ENCODE results near the gene PDZD4.

The PDZD4 gene

DNA sequence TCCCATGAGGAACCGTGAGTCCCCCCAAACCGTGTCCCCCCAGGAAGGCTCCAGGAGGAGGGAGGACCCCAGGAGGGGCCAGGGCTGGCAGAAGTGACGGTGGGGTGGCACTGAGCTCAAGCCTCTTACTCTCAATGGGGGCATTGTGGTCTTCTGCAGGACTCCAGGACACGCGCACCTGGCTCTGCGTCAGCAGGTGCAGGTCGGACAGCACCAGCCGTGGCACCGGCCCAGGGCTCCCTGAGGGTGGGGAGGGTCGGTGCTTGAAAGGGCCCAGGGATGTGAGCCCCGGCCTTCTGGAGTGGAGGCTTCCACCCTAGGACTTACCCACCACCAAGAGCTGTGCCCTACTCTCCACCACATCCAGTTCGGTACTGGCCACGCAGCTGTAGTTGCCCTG lies 37.3 kb upstream of the PDZD4 start:
- no peak for DNase-seq

DNA sequence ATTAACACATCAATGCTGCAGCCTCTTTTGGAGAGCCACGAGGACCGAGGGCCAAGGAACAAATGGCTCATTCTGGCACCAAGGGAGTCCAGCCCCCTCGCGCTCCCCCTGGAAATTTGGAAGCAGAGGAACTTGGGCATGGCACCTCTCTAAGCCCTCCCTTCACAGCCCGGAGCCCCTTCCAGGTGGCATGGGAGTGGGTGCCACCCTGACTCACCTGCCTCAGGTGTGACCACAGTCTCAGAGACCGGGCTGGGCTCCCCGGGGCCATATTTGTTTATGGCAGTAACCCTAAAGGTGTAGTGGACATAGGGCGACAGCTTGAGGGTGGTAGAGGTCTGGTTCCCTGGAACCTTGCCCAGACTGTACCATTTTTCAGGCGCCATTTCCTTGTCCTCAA lies 36.8 kb upstream of the PDZD4 start:
- DNase-seq = no peak

DNA sequence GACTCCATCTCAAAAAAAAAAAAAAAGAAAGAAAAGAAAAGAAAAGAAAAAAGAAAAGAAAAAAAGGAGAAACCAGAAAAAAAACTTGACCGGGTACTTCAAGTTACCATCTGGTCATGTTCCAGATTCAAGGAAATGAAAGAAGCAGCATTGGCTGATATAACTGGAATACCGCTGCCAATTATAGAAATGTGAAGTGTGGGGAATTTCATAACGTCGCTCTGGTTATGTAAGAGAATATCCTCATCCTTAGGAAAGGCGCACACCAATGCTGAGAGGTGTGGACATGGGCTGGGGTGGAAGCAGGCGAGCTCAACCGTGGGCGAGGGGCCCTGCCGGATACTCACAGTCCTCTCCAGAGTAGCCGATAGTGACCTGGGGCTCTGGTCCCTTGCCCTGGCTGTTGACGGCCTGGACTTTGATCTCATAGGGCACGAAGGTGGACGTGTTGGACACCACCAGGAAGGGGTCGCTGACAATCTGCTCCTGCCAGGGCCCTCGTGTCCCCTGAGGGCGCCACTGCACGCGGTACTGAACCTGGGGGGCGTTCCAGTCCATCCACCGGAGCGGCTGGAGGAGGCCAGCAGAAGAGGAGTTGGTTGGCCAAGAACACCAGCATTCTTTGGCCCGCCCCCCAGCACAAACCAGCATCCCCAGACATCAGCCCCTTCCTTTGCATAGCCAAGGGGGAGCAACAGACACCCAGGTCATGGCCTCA lies 36.1 kb upstream of the PDZD4 start:
- no peak for DNase-seq

DNA sequence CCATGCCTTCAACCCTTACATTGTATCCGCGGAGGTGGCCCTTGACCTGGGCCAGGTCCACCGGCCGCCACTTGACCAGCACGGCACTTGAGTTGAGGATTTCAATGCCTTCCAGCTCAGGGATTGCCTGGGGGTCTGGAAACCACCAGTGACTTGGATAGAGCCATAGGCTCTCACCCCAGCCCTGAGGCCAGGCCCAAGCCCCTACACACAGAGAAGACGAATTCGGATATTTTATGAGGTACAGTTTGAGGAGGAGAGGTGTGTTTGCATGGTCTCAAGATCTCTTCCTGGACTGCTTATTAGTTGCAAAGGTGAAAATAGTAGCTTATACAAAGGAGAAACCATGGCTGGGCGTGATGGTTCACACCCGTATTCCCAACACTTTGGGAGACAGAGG lies 35.3 kb upstream of the PDZD4 start:
- no peak for DNase-seq

DNA sequence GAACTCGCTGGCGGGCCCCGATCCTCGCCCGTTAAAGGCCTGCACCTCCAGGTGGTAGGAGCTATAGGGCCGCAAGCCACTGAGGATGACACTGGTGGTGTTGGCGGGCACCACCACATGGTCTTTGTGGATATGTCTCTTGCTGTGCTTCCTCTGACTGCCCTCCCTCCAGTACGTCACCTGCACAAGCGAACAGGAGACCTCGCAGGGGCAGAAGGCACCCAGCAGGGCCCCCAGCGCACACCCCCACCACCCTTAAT lies 34.9 kb upstream of the PDZD4 start:
- DNase-seq = no peak

DNA sequence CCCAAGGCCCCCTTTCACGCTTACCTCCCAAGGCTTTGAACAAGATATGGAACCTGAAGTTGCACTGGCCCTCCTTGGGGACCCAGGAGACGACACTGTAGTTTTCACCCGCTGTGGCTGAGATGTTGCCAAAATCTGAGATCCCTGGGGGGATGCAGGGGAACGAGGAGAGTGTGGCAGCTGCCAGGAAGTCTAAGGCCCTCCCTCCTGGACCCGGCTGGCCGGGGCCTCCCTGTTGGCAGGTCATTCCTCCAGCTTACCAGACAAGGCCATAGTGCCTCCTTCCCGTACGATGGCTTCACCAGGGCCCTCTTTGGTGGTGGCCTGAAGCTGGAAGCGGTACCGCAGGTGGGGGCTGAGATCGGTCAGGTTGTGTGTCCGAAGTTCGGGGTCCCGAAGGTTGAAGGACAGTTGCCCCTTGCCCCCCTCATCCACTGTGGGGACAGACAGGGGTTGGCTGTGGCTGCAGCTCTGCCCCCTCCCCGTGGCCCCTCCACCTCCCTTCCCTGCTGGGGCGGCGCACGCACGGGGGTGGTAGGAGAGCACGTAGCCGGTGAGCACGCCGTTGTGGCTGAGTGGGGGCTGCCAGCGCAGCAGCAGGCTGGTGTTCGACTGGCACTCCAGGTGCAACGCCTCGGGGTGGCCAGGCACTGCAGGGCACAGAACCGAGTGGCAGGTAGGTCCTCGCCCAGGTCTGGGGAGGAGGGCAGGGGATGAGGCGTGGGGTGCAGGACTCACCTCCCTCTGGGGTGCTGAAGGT lies 34.4 kb upstream of the PDZD4 start:
- no peak for DNase-seq

DNA sequence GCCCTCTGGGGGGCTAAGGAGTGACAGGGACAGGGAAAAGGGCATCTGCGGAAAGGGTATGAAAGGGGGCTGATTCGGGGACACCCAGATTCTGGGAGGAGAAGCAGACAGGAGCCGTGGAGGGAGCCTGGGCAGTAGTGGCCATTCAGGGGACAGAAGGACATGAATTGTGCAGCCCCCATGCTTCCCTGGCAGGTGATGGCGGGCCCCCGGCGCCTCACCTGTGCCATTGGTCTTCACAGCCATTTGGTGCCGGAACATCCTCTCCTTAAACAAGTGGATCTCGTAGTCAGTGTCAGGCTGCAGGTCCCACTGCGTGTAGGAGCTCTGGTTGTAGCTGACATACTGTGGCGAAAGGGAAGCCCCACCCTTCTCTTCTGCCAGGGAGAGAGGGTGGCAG lies 33.8 kb upstream of the PDZD4 start:
- DNase-seq = no peak

DNA sequence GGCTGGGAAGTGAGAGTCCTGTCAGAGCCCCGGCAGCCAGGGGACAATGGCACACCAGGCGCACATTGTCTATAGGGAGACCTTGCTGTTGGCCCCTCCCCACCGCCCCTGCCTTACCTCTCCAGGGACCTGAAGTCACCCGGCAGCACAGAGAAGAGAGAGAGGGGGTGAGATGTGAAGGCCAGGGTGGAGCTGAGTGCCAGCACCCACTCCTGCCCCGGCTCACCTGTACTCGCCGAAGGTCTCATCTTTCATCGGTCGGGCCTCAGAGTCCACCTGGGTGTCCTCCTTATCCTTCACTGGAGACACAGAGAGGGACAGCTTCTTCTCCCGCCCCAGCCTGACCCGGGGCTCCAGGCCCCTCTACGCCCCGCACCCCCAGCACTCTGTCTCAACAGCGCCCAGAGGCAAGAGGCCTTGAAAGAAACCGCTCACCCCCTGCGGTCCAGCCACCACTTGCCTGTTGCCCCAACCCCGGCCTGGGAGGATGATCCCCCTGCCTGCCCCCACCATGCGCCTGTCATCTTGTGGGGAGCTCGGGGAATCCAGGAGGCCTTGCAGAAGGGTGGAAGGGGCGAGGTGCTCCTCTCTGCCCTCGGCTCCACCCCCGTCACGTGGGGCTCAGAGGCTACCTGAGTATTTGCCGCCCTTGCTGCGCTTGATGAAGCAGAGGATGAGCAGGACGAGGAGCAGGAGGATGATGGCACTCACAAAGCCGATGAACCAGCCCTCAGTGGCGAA lies 33.1 kb upstream of the PDZD4 start:
- no peak for DNase-seq

DNA sequence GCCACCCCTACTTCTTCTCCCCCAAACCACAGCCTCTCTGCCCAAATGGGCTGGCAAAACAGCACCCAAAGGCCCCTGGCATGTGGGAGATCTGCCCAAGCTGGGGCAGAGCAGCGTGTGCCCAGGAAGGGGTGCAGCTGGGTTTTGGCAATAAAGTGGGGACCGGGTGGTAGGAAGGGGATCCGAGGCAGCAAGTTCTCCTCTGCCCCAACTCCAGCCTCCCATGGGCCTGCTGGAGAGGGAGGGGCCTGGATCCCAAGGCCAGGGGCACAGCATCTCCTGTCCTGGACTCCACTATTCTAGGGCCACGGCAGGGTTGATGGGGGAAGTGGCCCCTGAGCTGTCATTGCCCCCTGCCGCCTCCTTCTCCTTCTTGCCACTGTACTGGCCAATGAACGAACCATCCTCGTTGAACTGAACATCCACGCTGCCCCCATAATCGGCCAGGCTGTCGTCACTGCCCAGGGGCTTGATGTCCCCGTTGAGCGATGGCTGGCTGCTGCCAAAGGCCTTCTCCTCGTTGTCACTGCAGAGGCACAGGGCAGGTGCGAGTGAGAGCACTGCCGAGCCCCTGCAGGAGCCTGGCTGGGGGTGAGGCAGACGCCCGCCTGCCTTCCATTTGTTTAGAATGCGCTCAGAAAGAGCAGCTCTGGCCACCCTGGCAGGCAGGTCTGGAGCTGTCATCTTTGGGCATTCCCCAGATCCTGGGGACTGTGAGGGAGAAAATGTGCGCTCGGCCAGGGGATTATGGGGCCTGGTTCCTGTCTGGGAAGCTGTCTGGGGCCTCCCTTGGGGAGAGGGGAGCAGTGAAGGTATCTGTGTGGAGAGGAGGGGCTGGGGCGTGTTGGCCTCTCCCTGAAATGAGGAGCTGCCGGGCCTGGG lies 32.3 kb upstream of the PDZD4 start:
- DNase-seq = no peak

DNA sequence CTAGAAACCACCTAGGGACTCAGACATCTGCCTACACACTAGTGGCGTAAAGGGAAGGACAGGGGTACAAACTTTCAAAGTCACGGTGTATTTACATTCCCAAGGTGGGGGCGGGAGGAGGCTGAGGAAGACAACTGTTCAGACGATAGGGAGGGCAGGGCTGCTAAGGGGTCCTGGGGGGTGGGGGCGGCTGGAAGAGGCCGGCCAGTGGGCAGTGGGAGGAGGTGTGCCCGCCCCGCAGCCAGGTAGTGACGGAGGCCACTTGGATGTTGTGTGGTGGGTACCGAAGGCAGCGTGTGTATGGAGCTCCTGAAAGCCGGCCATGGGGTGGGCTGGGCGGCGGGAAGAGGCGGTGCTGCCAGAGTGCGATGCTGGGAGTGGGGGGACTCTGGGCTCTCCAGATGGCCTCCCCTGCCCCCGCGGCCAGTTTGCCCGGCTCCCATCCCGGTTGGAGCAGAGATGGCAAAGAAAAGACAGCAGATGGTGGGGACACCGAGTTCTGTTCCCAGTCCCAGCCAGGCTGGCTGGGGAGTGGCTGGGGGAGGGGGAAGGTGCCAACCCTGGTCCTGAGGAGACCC lies 31.5 kb upstream of the PDZD4 start:
- no peak for DNase-seq

DNA sequence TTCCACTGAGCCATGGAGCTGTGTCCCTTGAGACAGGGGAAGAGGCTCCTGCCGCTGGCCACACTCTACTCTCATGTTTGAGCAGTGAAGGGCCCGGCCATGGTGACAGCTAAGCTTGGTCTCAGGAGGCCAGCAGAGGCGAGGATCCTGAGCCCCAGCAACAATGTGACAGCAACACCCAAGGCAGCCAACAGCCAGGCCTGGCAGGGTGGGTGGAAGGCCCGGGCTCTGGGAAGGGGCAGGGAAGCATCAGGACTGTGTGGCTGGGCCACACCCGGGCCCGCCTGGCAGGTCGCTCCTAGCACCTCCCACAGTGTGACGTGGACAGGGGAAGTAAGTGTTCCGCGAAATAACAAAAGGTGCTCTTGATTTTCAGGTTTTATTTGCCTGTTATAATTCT lies 30.8 kb upstream of the PDZD4 start:
- DNase-seq = no peak

DNA sequence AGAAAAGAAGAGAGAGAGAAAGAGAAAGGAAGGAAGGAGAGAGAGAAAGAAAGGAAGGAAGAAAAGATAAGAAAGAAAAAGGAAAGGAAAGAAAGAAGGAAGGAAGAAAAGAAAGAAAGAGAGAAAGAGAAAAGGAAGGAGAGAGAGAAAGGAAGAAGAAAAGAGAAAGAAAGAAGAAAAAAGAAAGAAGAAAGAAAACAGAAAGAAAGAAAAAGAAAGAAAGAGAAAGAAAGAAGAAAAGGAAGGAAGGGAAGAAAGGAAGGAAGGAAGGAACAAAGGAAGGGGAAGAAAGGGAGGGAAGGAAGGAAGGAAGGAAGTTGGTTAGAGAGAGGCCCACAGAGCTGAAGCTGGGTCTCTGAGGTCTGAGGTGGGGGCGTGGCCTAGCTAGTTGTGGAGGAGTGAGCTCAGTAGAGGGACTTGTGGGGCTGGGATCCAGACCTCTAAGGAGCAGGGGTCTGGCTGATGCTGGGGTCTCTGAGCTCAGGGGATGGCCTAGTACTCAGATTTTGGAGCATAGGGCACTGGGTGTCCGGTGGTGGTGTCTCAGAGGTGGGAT lies 27.1 kb upstream of the PDZD4 start:
- no peak for DNase-seq

DNA sequence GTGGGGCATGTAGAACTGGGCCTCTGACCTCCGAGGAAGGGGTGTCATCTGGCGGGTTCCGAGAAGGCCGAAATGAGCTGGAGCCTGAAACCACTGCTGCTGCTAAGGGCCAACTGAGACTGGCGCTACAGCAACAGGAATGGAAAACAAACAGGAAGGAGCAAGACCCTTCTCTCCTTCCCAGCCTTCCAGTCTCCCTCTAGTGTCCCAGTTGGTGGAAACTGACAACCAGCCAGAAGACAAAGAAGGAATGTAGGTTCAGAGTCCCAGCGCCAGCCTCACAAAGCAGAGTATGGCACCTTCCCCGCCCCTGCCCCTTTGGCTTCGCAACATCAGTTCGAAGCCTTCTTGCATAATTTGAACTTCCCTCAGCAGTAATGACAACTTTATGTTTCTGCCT lies 24.4 kb upstream of the PDZD4 start:
- DNase-seq = no peak

DNA sequence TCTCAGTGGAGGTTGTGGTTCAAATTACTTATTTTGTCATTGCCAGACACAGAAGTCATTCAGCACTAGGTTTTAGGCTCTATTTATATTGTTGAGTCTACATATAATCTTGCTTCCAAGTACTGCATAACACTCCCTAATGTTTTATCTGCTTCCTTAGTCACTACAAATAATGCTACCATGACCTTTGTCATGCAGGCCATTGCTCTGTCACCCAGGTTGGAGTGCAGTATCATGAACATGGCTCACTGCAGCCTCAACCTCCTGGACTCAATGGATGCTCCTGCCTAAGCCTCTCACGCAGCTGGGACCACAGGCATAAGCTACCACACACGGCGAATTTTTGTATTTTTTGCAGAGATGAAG lies 23.5 kb upstream of the PDZD4 start:
- no peak for DNase-seq

DNA sequence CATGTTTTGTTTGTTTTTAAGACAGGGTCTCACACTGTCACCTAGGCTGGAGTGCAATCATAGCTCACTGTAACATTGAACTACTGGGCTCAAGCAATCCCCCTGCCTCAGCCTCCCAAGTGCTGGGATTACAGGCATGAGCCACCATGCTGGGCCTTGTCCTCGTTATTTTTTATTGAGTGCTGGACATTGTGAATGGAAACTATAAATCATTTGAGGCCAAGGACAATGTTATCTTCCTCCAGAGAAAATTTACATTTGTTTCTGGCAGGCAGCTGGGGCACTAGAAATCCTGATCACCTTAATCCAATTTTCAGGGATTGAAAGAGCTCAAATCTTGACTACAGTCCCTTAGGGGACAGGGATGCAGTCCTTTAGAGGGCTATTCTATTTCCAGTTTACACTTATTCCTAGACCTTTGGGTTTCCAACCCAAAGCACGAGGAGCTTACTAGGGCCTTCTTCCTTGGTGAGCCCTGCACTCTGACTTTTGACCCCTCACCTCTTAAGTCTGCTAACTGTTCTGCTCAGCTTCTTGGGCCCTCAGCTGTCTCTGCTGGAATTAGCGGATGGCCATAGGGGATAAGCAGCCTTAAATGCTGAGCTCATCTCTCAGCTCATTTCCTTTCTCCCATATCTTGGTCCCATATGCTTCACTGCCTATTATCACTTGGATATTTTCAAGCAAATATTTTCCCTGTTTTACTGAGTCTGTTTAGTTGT lies 23.0 kb upstream of the PDZD4 start:
- DNase-seq = no peak

DNA sequence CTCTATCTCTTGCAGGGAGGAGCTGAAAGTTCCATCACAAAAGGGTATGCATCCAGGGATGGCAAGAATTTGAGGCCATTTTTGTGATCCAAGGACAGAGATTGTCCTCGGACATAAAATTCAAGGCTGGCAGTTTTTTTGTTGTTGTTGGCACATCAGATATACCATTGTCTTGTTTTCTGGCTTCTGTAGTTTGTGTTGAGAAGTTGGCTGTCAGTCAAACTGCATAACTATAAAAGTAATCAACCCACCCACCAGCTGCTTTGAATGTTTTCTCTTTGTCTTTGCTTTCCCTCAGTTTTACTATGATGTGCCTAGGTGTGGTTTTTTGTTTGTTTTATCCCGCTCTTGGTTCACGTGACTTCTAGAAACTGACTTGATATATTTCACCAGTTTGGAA lies 21.6 kb upstream of the PDZD4 start:
- no peak for DNase-seq

DNA sequence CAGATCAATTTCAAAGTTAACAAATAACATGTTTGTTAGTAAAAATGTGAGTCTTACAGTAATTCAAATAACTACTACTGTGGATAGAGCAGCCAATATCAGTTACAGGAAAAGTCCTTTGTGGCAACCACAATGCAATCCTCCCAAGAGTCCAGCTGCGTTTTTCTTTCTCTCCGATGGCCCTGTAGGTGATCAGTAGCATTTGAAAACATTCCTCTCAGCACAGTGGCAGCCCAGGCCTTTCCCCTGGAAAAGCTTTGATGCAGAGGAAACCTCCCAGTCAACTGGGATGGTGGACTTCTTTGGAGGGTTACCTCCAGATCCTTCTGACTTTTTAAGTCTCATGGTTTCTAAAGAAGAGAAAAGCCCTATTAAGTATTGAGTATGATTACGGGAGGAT lies 18.0 kb upstream of the PDZD4 start:
- DNase-seq = no peak

DNA sequence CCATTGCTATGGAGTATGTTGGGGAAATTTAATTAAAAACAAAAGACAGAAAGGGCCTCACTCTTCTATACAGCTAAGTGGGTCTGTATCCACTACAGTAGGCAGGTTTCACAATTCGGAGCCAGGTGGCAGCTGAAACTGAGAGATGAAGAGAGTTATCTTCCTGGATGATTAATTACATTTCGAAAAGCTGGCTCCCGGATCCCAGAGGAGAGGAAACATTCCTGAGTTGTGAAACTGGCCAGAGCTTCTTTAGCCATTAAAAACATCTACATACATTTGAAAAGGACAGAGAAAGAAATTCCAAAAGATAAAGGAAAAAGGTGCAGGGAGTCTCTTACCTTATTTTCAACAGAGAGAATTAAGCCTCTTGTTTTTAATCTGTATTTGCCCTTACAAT lies 15.5 kb upstream of the PDZD4 start:
- DNase-seq = no peak

DNA sequence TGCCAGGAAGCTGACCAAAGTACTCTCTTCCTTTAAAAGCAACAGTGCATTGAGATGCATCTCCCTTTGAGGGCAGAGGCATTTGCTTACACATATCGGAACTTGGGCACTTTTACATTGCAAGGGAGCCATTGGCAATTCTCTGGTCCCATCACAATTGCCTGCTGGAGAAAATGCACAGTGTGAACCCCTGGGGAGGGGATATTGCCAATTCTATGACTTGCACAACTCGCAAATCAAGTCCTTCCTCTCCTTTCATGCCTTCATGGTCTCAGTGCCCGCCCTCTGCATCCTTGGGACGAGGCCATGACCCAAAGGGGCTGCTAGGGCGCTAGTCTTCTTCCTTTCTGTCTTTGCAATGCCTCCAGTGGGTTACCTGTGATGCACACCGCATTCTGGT lies 14.9 kb upstream of the PDZD4 start:
- DNase-seq = no peak

DNA sequence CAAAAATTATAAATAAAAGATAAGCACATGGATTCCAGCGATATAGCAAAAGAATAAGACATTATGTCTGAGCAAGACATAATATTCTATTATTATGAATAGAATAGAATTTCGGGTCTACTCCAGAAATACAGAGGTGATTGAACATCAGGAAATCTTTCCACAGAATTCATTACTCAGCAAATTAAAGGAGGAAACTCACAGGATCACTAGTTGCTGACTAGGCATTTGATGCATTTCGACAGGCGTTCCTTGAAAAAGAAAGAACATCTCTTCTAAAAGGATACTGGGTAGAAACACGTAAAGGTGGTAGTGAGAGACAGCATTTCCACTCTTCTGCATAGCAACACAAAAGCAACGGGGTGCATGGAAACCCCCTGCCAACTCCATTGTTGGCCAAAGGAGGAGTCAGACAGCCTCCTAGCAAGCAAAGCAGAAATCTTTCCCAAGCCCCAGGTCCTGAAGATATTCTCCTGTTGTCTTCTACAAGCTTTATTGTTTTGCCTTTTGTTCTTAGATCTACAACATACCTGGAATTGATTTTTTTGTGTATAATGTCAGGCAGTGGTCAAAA lies 14.3 kb upstream of the PDZD4 start:
- DNase-seq = no peak

DNA sequence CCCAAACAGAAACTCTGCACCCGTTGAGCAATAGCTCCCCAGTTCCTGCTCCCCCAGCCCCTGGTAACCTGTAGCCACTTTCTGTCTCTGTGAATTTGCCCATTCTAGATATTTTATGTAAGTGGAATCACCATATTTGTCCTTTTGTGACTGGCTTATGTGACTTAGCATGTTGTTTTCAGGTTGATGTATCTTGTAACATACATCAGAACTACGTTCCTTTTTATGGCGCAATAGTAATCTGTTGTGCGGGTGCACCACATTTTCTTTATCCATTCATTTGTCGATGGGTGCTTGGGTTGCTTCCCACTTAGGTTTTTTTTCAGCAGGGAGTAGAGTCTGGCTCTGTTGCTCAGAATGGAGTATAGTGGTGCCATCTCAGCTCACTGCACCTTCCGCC lies 6.6 kb upstream of the PDZD4 start:
- DNase-seq = no peak

DNA sequence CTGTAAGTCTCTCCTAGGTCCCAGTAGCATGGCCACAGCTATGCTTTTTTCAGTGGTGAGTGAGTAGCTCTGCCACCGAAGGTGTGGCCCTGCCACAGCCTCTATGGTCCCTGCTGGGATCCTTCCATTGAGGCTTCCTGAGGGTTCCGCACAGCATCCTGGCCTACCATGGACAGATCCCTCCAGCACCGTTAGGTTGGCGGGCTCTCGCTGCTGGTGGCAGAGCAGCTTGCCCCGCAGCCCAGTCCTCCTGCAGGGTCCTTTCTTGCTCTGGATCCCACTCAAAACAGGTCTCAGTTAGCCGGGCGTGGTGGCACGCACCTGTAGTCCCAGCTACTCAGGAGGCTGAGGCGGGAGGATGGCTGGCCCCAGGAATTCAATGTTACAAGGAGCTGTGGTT lies 2.4 kb upstream of the PDZD4 start:
- DNase-seq = no peak

All from left hindlimb (tissue), 1 donor.